CD14-positive monocyte (primary cell): ENCODE results near the gene PLXNA2. TPM values are rescaled to one million over a fixed set of nuclear protein-coding genes. Genes with fewer than 3 reads are reported as not detected.

Experiments used
- DNase-seq, 3 donors: peaks; one replicate each; pipeline ENCODE4 v3.0.0-alpha.2; 2011 to 2022
- H2AFZ ChIP-seq: 2 replicates; pipeline ENCODE4 v1.6.0; 2012; ENCODE audit warnings: mild to moderate bottlenecking, low read depth, low read length, inconsistent platforms; ENCODE audit not compliant: insufficient read depth, poor library complexity, severe bottlenecking
- H3K27ac ChIP-seq, 2 donors: 1 replicate in 1 of 2; 2 replicates in 1 of 2; pipeline ENCODE4 v1.5.1; 2012 to 2013; ENCODE audit warnings: low read length in 2 of 2, control low read depth in 1 of 2, inconsistent platforms in 1 of 2, low read depth in 1 of 2, mild to moderate bottlenecking in 1 of 2
- H3K27me3 ChIP-seq, 2 donors: one replicate each; pipeline versions ENCODE4 v1.6.0 to v1.6.1; 2011 to 2013; ENCODE audit warnings: low read length in 2 of 2; ENCODE audit not compliant: control insufficient read depth in 2 of 2, insufficient read depth in 2 of 2
- H3K36me3 ChIP-seq, 2 donors: replicated peaks in 1 of 2; 1 replicate in 1 of 2; 2 replicates in 1 of 2; pipeline versions ENCODE4 v1.5.1 to v1.6.1; 2012 to 2013; ENCODE audit warnings: low read length in 2 of 2, control low read depth in 1 of 2, inconsistent platforms in 1 of 2, mild to moderate bottlenecking in 1 of 2; ENCODE audit not compliant: insufficient read depth in 2 of 2, control insufficient read depth in 1 of 2
- H3K4me1 ChIP-seq, 2 donors: 1 replicate in 1 of 2; 2 replicates in 1 of 2; pipeline versions ENCODE4 v1.5.1 to v1.6.1; 2012 to 2013; ENCODE audit warnings: low read length in 2 of 2, control low read depth in 1 of 2, inconsistent platforms in 1 of 2, mild to moderate bottlenecking in 1 of 2, moderate library complexity in 1 of 2; ENCODE audit not compliant: insufficient read depth in 2 of 2, control insufficient read depth in 1 of 2
- H3K4me2 ChIP-seq: replicated peaks from 2 replicates; pipeline ENCODE3; 2012; ENCODE audit warnings: low read length, moderate library complexity, mild to moderate bottlenecking; ENCODE audit not compliant: poor library complexity, severe bottlenecking; ENCODE audit errors: extremely low read depth
- H3K4me3 ChIP-seq, 3 experiments: fragments of 200-600 bp in 1 of 3; sonication (generic) in 1 of 3; replicated peaks in 1 of 3; 1 replicate in 2 of 3; 2 replicates in 1 of 3; pipeline ENCODE4 v1.5.1; 2011 to 2013; ENCODE audit warnings: low read length in 3 of 3, mild to moderate bottlenecking in 3 of 3, control low read depth in 2 of 3, low read depth in 2 of 3, inconsistent platforms in 1 of 3, moderate library complexity in 1 of 3
- H3K79me2 ChIP-seq: 2 replicates; pipeline ENCODE4 v1.6.0; 2012; ENCODE audit warnings: mild to moderate bottlenecking, control low read depth, inconsistent platforms, low read length, moderate library complexity; ENCODE audit not compliant: insufficient read depth
- H3K9ac ChIP-seq: 2 replicates; pipeline ENCODE4 v1.6.0; 2017; ENCODE audit warnings: low read length, mild to moderate bottlenecking; ENCODE audit not compliant: insufficient read depth, poor library complexity, severe bottlenecking
- H3K9me3 ChIP-seq, 2 donors: replicated peaks in 1 of 2; 1 replicate in 1 of 2; 2 replicates in 1 of 2; pipeline versions ENCODE4 v1.5.1 to v1.6.1; 2012 to 2013; ENCODE audit warnings: low read length in 2 of 2, control low read depth in 1 of 2; ENCODE audit not compliant: control insufficient read depth in 1 of 2, insufficient read depth in 1 of 2
- H4K20me1 ChIP-seq: 2 replicates; pipeline ENCODE4 v1.6.0; 2012; ENCODE audit warnings: mild to moderate bottlenecking, low read length, control low read depth, moderate library complexity; ENCODE audit not compliant: insufficient read depth
- H3K27ac Mint-ChIP-seq, 7 donors: one replicate each; pipeline ENCODE4 v1.8.0; 2020; ENCODE audit warnings: mild to moderate bottlenecking in 7 of 7, mixed read lengths in 7 of 7, moderate library complexity in 6 of 7, inconsistent platforms in 2 of 7
- H3K27me3 Mint-ChIP-seq, 3 donors: one replicate each; pipeline ENCODE4 v1.8.0; 2021 to 2022; ENCODE audit warnings: low read depth in 3 of 3, mild to moderate bottlenecking in 3 of 3, mixed read lengths in 3 of 3, moderate library complexity in 3 of 3, inconsistent platforms in 1 of 3
- H3K36me3 Mint-ChIP-seq, 2 donors: one replicate each; pipeline ENCODE4 v1.8.0; 2020; ENCODE audit warnings: mixed read lengths in 2 of 2, inconsistent platforms in 1 of 2, mild to moderate bottlenecking in 1 of 2
- H3K4me1 Mint-ChIP-seq: one replicate; pipeline ENCODE4 v1.8.0; 2020; ENCODE audit warnings: mild to moderate bottlenecking, mixed read lengths
- H3K4me3 Mint-ChIP-seq, 2 donors: one replicate each; pipeline ENCODE4 v1.8.0; 2020; ENCODE audit warnings: mild to moderate bottlenecking in 2 of 2, mixed read lengths in 2 of 2, moderate library complexity in 1 of 2
- H3K9me3 Mint-ChIP-seq, 7 donors: one replicate each; pipeline ENCODE4 v1.8.0; 2020 to 2022; ENCODE audit warnings: mixed read lengths in 7 of 7, mild to moderate bottlenecking in 6 of 7, moderate library complexity in 6 of 7, inconsistent platforms in 2 of 7
- CTCF ChIP-seq: fragments of 200-600 bp; IDR thresholded peaks from one replicate; pipeline ENCODE4 v1.8.0; 2022; ENCODE audit warnings: antibody characterized with exemption, mild to moderate bottlenecking
- WGBS: methylation state at CpG from one replicate; pipeline ENCODE4 v1.1.5; 2013; ENCODE audit warnings: missing lambda C conversion rate; ENCODE audit not compliant: insufficient coverage; 5-methylcytosine and 5-hydroxymethylcytosine counted together
- intact Hi-C, 2 donors: fragments of 100-400 bp; cut with micrococcal nuclease; formaldehyde crosslinking; loops; one replicate each; pipeline versions ENCODE4 v1.15.0 to v1.15.1; 2023
- polyA plus RNA-seq, 3 donors: library from polyadenylated mRNA; depleted of rRNA in 1 of 3; unstranded in 2 of 3; stranded (reverse) in 1 of 3; fragments of 300-500 nt in 2 of 3; fragments of >200 nt in 1 of 3; fragmentation: Illumina TruSeq in 2 of 3; gene quantifications; 1 replicate in 2 of 3; 2 replicates in 1 of 3; pipeline ENCODE4 v1.2.3, GENCODE V29; 2012 to 2021

The PLXNA2 gene
- polyA plus RNA-seq, 3 donors = 0.75 to 2.1 (median 1.1) TPM

GRCh38 chr1:208192995-208193394, 51.2 kb downstream of the PLXNA2 start:
- TF ChIP-seq CTCF = no peak
- no peak for DNase-seq
- Histone ChIP-seq H3K9me3 (no peaks in the 10 kb centered on the region), H2AFZ (no peak overlapping the region), H3K27me3 (no peaks in the 10 kb centered on the region), H3K4me3 (no peak overlapping the region), H3K36me3 (no peaks in the 10 kb centered on the region), H3K9ac (no peak overlapping the region), H3K4me1 (no peaks in the 10 kb centered on the region), H4K20me1 (no peaks in the 10 kb centered on the region), H3K4me2 (no peak overlapping the region), H3K79me2 (no peaks in the 10 kb centered on the region), H3K27ac (no peak overlapping the region)
- no peaks in the 10 kb centered on the region for H3K36me3 Mint-ChIP-seq
- H3K27ac Mint-ChIP-seq = no peak overlapping the region
- peaks cover 0 to 3% (median 0%) of the 10 kb centered on the region in 3 donors for H3K27me3 Mint-ChIP-seq
- peaks cover 3% of the 10 kb centered on the region for H3K4me1 Mint-ChIP-seq
- WGBS = no CpG with 5 or more reads among the region's 2 CpGs
- intact Hi-C loops = no loop called here
- H3K9me3 Mint-ChIP-seq = no peaks in the 10 kb centered on the region
- no peak overlapping the region for H3K4me3 Mint-ChIP-seq

- no peak overlapping the region for H3K27ac ChIP-seq
- peaks cover 0 to 7% (median 0%) of the 10 kb centered on the region in 3 donors for H3K27me3 Mint-ChIP-seq
- no peak overlapping the region for H2AFZ ChIP-seq
- no peak overlapping the region for H3K27ac Mint-ChIP-seq
- H3K9ac ChIP-seq = no peak overlapping the region
- H3K4me3 ChIP-seq = no peak overlapping the region
- no peaks in the 10 kb centered on the region for H3K9me3 ChIP-seq
- H3K4me1 Mint-ChIP-seq = peaks cover 11% of the 10 kb centered on the region
- intact Hi-C loops = no loop called here
- no CpG with 5 or more reads among the region's 4 CpGs for WGBS
- TF ChIP-seq CTCF = no peak
- no peak overlapping the region for H3K4me3 Mint-ChIP-seq
- H4K20me1 ChIP-seq = no peaks in the 10 kb centered on the region
- H3K9me3 Mint-ChIP-seq = no peaks in the 10 kb centered on the region
- DNase-seq = no peak
- H3K27me3 ChIP-seq = no peaks in the 10 kb centered on the region
- no peaks in the 10 kb centered on the region for H3K79me2 ChIP-seq
- no peaks in the 10 kb centered on the region for H3K36me3 Mint-ChIP-seq
- no peak overlapping the region for H3K4me2 ChIP-seq
- H3K4me1 ChIP-seq = no peaks in the 10 kb centered on the region
- no peaks in the 10 kb centered on the region for H3K36me3 ChIP-seq
These were observed 53.4 kb downstream of the PLXNA2 start for GRCh38 chr1:208190784-208191183.
